Right hindlimb (tissue), 1 donor: ENCODE measurements around the gene ADARB1.

Experiments used
- DNase-seq: peaks from one replicate; pipeline ENCODE4 v3.0.0-alpha.2; 2018

Gene ADARB1

DNA sequence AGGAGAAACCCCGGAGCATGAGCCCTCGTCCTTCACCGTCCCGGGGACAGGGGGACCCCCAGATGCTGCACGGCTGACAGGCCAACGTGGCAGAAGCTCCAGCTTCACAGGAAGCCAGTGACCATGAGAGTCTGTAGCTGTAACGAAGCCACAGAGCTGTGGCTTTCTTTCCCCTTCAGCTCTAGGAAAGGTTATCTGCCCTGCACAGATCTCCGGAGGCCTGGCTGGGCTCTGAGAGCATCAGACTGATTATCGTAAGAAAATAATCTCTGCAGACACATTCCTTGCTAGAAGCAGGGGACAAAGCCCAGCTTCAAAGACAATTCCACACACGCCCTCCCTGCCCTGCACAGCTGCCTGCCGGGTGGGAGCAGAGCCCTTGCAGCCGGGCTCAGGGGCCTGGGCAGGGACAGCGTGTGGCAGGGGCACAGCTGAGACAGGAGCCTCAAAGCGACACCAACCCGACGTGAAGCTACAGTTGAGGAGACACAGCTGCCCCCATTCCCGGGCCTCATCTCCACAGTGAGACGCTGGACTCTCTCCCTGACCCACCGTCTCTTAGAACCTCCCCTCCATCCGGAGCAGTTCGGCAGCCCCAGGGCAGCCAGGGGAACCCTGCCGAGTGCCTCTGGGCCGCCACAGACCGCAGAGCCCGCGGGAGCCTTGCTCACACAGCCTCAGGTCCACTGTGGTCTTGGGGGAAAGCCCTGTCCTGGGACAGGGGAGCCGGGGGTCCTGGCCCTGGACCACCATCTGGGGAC lies 182.7 kb downstream of the ADARB1 start:
- DNase-seq: no peak

GRCh38 chr21:45257673-45258341 lies 183.4 kb downstream of the ADARB1 start:
- DNase-seq: no peak

GRCh38 chr21:45258466-45258865 lies 184.1 kb downstream of the ADARB1 start:
- no peak for DNase-seq

DNA sequence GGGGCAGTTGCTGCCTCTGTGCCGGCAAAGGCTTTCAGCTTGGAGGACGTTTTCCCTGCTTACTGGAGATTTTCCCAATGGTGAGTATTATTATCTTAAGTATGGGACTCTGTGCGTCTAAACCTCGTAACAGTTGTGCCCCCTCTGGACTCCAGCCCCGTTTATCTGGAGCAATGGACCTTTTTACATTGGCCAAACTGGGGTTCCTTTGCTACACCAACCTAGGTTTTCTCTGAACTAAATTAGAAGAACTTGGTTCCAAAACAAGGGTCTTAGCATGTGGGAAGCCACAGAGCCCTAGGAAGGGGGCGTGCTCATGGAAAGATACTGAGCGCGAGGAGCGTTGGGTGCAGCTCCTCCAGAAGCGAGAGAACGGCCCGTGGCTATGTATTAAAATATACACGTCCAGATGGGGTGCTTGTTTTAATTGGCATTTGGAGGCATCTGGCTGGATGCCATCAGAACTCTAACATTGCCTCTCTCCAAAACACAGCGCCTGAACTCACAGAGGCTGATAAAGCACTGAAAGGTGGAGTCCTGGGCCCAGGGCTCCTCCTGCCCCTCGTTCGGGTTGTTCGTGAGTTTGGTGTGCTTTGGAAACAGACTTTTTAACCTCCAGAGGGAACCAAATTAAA lies 184.9 kb downstream of the ADARB1 start:
- DNase-seq: no peak

DNA sequence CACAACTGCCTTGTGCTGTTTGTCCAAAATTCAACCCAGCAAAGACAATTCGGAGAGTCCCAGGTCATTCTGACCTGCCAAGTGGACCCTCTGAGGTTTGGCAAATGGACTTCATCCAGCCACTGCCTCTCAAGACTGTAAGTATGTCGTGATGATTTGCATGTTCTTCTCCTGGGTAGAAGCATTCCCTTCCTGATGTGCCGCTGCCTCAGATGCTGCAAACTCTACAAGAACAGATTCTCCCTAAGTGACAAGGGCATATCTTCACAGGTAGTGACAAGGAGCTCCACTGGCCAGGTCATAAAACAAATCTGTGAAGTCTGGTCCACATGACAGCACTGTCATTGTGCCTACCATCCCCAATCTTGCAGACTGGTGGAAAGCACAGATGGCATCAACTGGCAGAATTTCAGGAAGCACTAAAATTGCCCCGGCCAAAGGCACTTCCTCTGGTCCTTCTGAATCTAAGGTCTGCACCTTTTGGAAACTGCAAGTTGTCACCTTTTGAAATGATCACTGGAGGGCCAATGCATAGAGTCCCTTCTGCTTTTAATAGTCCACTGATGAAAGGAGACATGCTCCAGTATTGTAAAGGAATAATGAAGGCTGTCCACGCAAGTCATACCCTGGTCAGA lies 185.9 kb downstream of the ADARB1 start:
- no peak for DNase-seq

GRCh38 chr21:45261093-45261492 lies 186.7 kb downstream of the ADARB1 start:
- no peak for DNase-seq

DNA sequence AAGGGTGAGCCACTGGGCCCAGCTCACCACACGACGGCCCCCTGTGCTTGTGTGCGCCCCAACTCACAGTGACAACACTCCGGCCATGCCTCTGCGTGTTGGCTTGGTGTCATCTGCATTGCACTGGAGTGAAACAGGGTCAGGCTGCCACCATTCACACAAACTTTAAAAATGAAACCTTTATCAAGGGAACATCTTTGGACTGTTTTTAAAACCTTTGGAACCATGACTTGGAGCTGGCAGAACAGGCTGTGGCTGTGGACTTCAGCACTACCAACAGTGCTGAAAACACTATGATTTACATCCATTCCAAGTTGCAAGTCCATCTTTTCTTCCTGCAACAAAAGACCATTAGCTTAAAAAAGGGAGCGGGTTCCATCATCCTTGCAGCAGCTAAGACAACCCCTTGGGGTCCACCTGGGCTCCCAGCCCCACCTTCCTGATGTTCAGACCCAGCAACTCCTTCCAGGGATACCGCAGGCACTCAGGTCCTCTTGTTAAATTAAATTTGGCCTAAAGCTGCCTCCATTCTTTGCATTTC lies 187.7 kb downstream of the ADARB1 start:
- no peak for DNase-seq

- no peak for DNase-seq
These were observed 188.2 kb downstream of the ADARB1 start for GRCh38 chr21:45262616-45263015.

- no peak for DNase-seq
These were observed 189.2 kb downstream of the ADARB1 start for GRCh38 chr21:45263534-45263933.

DNA sequence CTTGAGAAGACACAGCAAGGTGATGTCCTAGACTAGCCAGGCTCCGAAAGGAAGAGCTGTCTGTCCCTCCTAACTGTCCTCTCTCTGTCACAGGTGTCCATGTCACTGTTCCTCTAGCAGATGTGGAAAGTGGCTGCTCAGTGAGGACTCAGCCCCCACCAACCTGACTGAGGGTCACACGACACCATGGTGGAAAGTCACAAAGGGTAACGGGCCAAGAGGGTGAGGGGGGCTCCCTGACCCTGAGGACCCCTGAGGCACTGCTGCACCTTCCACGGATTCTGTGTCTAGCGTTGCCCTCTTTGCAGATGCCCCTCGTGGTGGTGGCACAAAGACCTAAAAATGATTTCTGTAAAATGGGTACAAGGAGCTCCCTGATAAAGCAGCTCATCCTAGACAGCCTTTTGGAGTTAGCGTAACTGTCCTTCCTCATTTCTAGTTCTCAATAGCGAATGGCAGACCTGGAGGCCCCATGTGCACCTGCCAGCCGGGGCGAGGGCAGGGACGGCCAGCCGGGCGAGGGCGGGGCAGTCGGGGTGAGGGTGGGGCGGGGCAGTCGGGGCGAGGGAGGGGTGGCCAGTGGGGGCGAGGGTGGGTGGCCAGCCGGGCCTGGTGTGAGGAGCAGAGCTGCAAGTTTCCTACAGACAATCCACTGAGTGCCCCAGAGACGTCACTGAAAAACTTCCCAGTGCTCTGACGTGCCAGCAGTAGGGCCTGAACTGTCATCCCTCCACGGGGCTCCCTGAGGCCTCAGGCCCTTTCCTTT lies 189.9 kb downstream of the ADARB1 start:
- DNase-seq: no peak

DNA sequence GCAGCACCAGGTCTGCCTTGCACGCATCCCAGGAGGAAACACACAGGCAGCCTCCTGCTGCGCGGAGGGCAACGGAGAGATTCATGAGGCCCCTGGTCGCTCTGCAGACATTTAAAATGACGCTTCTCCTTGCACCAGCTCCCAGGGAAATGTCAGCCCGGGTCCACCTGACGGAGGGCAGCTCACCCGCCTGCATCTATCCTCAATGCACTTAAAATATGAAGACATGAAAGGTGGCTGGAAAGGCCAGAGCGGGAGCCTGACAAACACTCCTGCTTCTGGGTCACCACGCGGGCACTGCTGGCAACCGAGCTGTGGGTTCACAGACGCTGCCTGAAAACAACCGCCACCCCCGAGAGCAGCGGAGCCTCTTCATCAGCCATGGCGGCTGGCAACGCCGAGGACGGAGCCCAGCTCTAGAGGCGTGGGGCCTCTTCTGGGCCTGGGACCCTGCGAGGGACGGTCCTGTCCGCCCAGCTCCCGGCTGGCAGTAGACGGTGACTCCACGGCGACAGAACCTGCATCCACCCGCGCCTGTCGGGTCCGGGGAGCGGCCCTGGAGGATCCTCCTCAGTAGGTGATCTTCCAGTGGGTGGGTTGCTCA lies 190.6 kb downstream of the ADARB1 start:
- no peak for DNase-seq

DNA sequence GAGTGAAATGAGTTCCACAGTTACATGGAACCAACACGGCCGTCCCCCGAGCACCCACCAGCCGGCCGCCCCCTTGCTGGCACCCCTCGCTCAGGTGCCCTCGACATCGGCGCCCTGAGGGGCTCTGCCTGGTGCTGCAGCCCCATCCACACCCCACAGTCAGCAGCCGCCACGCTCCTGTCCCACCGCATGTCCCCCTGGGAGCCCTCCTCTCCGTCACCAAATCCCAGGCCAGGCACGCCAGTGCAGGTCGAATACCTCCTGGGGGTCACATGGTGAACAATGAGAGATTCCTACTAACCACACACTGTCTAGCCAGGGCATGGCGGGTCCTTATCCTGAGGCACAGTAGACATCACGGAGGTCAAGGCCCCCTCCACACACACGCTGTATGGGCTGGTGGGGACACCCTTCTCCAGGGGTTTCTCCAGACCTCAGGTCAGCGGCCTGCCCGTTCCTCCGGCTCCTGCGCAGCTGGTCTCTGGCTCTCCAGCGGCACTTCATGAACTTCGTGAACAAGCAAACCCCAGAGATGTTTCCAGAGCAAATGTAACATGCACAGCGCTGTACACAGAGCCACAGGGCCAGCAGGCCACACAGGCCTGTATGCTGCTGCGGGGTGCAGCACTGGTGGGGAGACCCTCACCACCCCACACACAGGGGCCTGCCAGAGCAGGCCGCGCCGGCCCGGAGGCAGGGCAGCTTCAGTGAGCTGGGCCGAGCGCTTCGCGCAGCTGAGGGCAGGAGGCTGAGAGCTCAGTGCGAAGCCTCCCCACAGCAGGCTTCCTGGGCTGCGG lies 191.5 kb downstream of the ADARB1 start:
- no peak for DNase-seq

- no peak for DNase-seq
These were observed 192.4 kb downstream of the ADARB1 start for GRCh38 chr21:45266518-45267389.

- no peak for DNase-seq
These were observed 193.0 kb downstream of the ADARB1 start for GRCh38 chr21:45267390-45267760.

- no peak for DNase-seq
These were observed 195.5 kb downstream of the ADARB1 start for GRCh38 chr21:45269861-45270260.

DNA sequence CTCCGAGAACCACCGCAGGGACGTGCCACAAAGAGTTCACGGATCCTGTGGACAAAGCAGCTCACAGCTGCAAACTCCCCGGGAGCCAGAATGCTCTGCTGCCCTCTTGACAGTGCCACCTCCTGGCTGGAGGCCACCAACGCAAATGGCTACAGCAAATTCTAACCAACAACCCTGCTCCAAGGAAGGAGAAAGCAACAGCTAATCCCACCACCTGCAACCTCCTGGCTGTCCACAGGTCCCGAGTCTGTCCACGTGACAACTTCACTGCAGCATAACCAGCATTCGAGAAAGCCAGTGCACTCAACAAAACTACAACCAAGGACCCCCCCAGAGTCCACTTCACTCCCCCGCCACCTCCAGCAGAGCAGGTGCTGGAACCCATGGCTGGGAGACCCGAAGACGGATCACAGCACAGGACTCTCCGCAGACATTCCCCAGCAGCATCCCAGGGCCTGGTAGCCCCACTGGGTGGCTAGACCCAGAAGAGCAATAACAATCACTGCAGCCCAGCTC lies 196.0 kb downstream of the ADARB1 start:
- no peak for DNase-seq
